ENCODE measurements around the gene NAPB. TPM values are rescaled to one million over a fixed set of nuclear protein-coding genes. Genes with fewer than 3 reads are reported as not detected.

The NAPB gene
- total RNA-seq, 1 donor, result 7.4 TPM

DNA sequence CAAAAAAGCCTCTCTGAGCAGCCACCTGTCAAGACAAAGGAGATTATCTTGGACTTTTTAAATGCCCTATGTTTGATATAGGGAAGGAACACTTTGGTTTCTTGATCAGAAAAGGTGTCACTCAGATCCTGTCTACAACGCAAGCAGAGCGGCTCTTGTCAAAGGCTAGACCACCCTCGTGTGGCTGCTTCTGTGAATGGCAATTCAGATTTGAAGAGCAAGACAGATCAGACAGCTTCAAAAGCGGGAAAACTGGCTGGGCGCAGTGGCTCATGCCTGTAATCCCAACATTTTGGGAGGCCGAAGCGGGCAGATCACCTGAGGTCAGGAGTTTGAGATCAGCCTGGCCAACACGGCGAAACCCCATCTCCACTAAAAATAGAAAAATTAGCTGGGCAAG is 80.8 kb downstream of the NAPB start:
- H3K4me3 ChIP-seq (ENCODE audit: low read depth, low read length), result no peak overlapping the region
- peak; percentile 81 for DNase-seq (ENCODE audit: low read depth)
- TF ChIP-seq, protein P1, sequence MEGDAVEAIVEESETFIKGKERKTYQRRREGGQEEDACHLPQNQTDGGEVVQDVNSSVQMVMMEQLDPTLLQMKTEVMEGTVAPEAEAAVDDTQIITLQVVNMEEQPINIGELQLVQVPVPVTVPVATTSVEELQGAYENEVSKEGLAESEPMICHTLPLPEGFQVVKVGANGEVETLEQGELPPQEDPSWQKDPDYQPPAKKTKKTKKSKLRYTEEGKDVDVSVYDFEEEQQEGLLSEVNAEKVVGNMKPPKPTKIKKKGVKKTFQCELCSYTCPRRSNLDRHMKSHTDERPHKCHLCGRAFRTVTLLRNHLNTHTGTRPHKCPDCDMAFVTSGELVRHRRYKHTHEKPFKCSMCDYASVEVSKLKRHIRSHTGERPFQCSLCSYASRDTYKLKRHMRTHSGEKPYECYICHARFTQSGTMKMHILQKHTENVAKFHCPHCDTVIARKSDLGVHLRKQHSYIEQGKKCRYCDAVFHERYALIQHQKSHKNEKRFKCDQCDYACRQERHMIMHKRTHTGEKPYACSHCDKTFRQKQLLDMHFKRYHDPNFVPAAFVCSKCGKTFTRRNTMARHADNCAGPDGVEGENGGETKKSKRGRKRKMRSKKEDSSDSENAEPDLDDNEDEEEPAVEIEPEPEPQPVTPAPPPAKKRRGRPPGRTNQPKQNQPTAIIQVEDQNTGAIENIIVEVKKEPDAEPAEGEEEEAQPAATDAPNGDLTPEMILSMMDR (IDR thresholded peaks at IDR 0.05; ENCODE audit: insufficient read depth, low read length), result peak; percentile 81

DNA sequence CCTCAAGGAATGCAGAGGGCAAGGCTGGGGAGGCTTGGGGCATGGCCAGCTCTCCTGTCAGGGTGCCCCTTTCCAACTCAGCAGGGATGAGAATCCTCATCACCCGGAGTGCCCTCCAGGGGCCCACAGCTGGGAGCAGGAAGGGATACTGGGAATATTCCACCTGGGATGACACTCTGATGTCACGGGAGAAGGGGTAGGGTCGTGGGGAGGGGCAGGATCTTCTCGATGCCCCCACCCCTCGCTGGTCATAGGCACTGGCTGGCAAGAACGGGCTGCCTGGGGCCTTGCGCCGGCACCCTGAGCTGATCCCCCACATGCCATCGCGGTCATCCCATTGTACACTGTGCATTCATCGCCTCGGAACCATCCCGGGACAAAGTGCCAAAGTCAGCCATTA is 81.3 kb downstream of the NAPB start:
- TF ChIP-seq, protein P1 (IDR thresholded peaks at IDR 0.05; ENCODE audit: insufficient read depth, low read length), result no peak
- no peak overlapping the region for H3K4me3 ChIP-seq (ENCODE audit: low read depth, low read length)
- DNase-seq (ENCODE audit: low read depth), result no peak

DNA sequence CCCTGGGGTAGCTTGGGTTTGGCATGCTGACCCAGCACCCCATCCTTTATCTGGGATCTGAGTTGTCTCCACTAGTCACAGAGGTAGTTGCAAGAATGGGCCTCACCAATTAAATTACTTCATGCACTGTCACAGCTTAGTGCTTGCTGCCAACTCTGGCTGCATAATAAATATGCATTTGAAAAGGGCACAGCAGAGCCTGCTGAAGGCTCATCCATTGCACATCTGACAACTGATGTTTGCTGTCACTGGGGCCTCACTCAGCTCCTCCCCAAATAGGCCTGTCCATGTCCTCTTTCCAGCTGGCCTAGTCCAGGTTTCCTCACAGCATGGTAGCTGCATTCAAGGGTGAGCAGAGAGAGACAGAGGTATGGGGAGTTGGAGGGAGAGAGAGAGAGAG is 84.0 kb downstream of the NAPB start:
- TF ChIP-seq, protein P1 (IDR thresholded peaks at IDR 0.05; ENCODE audit: insufficient read depth, low read length), result no peak
- no peak overlapping the region for H3K4me3 ChIP-seq (ENCODE audit: low read depth, low read length)
- no peak for DNase-seq (ENCODE audit: low read depth)

DNA sequence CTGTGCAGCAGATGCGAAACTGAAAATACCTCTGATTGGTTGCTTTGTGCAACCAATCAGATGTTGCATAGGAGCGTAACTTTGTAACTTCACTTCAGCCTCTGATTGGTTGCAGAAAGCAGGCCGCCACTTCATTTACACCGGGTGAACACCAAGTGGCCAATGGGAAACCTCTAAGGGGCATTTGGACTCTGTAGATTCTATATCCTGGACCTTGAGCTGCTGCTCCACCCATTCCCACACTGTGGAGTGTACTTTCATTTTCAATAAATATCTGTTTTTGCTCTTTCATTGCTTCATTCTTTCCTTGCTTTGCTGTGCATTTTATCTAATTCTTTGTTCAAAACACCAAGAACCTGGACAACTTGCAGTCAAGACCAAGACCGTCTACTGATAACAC is 84.8 kb downstream of the NAPB start:
- H3K4me3 ChIP-seq (ENCODE audit: low read depth, low read length), result no peak overlapping the region
- TF ChIP-seq, protein P1 (IDR thresholded peaks at IDR 0.05; ENCODE audit: insufficient read depth, low read length), result no peak
- no peak for DNase-seq (ENCODE audit: low read depth)

DNA sequence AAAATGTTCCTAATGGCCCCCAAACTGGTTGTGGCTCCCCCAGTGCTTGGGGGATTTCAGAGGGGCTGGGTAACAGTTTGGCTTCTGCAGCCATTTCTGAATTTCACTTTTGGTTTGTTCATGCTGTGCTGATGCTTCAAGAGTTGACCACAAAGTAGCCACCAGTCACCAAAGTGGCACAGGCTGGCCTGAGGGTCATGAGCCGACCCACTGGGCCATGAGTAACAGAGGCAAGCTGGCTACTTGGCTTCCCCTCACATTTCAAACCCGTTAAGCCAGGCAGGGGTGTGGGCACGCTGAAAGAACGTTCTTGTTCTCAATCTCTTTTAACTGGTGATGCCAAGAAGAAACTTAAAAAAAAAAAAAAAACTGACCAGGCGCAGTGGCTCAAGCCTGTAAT is 85.8 kb downstream of the NAPB start:
- TF ChIP-seq, protein P1 (IDR thresholded peaks at IDR 0.05; ENCODE audit: insufficient read depth, low read length), result no peak
- no peak for DNase-seq (ENCODE audit: low read depth)

DNA sequence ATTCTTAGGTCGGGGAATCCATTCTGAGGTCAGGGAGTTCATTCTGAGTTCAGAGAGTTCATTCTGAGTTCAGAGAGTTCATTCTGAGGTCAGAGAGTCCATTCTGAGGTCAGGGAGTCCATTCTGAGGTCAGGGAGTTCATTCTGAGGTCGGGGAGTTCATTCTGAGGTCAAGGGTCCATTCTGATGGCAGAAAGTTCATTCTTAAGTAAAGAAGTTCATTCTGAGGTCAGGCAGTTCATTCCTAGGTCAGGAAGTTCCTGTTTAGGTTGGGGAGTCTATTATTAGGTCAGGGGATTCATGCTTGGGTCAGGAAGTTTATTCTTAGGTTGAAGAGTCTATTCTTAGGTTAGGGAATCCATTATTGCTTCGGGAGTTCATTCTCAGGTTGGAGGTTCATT is 87.2 kb downstream of the NAPB start:
- TF ChIP-seq, protein P1 (IDR thresholded peaks at IDR 0.05; ENCODE audit: insufficient read depth, low read length), result no peak

More for the DNA sequence above, 85.8 kb downstream of the NAPB start:
- no peak overlapping the region for H3K4me3 ChIP-seq (ENCODE audit: low read depth, low read length)

DNA sequence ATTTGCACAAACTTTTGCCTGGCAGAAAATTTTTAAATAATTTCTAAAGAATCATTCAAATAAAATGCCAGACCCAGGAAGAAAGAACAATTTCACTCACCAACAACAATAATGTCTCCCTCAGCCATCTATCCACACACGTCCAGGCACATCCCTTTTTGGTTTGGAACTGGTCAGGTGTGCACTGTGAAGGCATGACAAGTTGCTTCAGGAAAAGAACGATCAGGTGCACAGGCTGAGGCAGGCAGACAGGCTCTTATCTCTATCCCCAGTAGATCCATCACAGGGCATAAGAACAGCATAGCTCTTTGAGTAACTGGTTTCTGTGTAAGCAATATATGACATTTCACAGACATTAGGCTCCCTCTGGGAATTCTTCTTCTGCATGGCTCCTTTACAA is 88.8 kb downstream of the NAPB start:
- TF ChIP-seq, protein P1 (IDR thresholded peaks at IDR 0.05; ENCODE audit: insufficient read depth, low read length), result no peak
- H3K4me3 ChIP-seq (ENCODE audit: low read depth, low read length), result no peak overlapping the region
- DNase-seq (ENCODE audit: low read depth), result no peak

More for the DNA sequence above, 87.2 kb downstream of the NAPB start:
- H3K4me3 ChIP-seq (ENCODE audit: low read depth, low read length), result no peak overlapping the region
- no peak for DNase-seq (ENCODE audit: low read depth)

Data from fibroblast of the aortic adventitia (primary cell).